Neural progenitor cell (in vitro differentiated cells): ENCODE results near the gene ZNF689. TPM values are rescaled to one million over a fixed set of nuclear protein-coding genes. Genes with fewer than 3 reads are reported as not detected.
"Not testable (repeated sequence)": the region's sequence is repeated elsewhere in the genome, so short reads cannot be mapped to it uniquely, and the experiment has no call there.

Experiments
- DNase-seq: peaks from one replicate; pipeline ENCODE4 v3.0.0-alpha.2; 2016; ENCODE audit warnings: low spot score
- H2AFZ ChIP-seq: fragments of 200-600 bp; sonication (generic); replicated peaks from 2 replicates; pipeline ENCODE4 v1.6.1; 2016; ENCODE audit warnings: antibody characterized with exemption
- H3F3A ChIP-seq: fragments of 200-600 bp; sonication (generic); 2 replicates; pipeline ENCODE4 v1.6.1; 2016; ENCODE audit warnings: antibody characterized with exemption, low read depth
- H3K27ac ChIP-seq: fragments of 200-600 bp; sonication (generic); 2 replicates; pipeline ENCODE4 v1.5.1; 2016; ENCODE audit warnings: mild to moderate bottlenecking
- H3K27me3 ChIP-seq: fragments of 200-600 bp; sonication (generic); 2 replicates; pipeline ENCODE4 v1.6.1; 2016; ENCODE audit warnings: mild to moderate bottlenecking, moderate library complexity
- H3K36me3 ChIP-seq: fragments of 200-600 bp; sonication (generic); 2 replicates; pipeline ENCODE4 v1.5.1; 2016
- H3K4me1 ChIP-seq: fragments of 200-600 bp; sonication (generic); 2 replicates; pipeline ENCODE4 v1.6.1; 2016; ENCODE audit warnings: mixed run types
- H3K4me2 ChIP-seq: fragments of 200-600 bp; sonication (generic); 2 replicates; pipeline ENCODE4 v1.6.1; 2016
- H3K4me3 ChIP-seq: fragments of 200-600 bp; sonication (generic); 2 replicates; pipeline ENCODE4 v1.5.1; 2016
- H3K79me2 ChIP-seq: fragments of 200-600 bp; sonication (generic); 2 replicates; pipeline ENCODE4 v1.6.1; 2016; ENCODE audit warnings: low read depth
- H3K9ac ChIP-seq: fragments of 200-600 bp; sonication (generic); 2 replicates; pipeline ENCODE4 v1.6.1; 2016
- H3K9me3 ChIP-seq: fragments of 200-600 bp; sonication (generic); 2 replicates; pipeline ENCODE4 v1.5.1; 2016; ENCODE audit warnings: low read depth
- H4K20me1 ChIP-seq: fragments of 200-600 bp; sonication (generic); 2 replicates; pipeline ENCODE4 v1.6.1; 2016; ENCODE audit warnings: low read depth
- H3K27ac Mint-ChIP-seq: 3 replicates; pipeline ENCODE4 v1.8.0; 2021; ENCODE audit warnings: mixed read lengths
- H3K27me3 Mint-ChIP-seq: 2 replicates; pipeline ENCODE4 v1.8.0; 2022; ENCODE audit warnings: low read depth, mild to moderate bottlenecking, inconsistent platforms, moderate library complexity, mixed read lengths; ENCODE audit not compliant: insufficient read depth
- H3K36me3 Mint-ChIP-seq: 3 replicates; pipeline ENCODE4 v1.8.0; 2021; ENCODE audit warnings: mixed read lengths
- H3K4me1 Mint-ChIP-seq: 3 replicates; pipeline ENCODE4 v1.8.0; 2021; ENCODE audit warnings: mixed read lengths
- H3K4me3 Mint-ChIP-seq: 3 replicates; pipeline ENCODE4 v1.8.0; 2021; ENCODE audit warnings: mild to moderate bottlenecking, moderate library complexity, mixed read lengths
- H3K9me3 Mint-ChIP-seq: 3 replicates; pipeline ENCODE4 v1.8.0; 2020; ENCODE audit warnings: mixed read lengths
- EZH2 ChIP-seq: fragments of 200-600 bp; sonication (generic); IDR thresholded peaks from 2 replicates; pipeline ENCODE4 v1.6.1; 2017; ENCODE audit warnings: antibody characterized with exemption, mild to moderate bottlenecking, moderate library complexity
- EZH2phosphoT487 ChIP-seq: fragments of 200-600 bp; sonication (generic); IDR thresholded peaks from 2 replicates; pipeline ENCODE4 v1.6.1; 2017; ENCODE audit warnings: antibody characterized with exemption
- total RNA-seq: library from RNA; depleted of rRNA; stranded (reverse); fragments of >200 nt; gene quantifications from 2 replicates; pipeline ENCODE4 v1.2.3, GENCODE V29; 2015; ENCODE audit warnings: low replicate concordance
- TF ChIP-seq, protein P1 (sequence below): fragments of 200-600 bp; sonication (generic); IDR thresholded peaks from 2 replicates; pipeline ENCODE4 v1.5.1; 2017; ENCODE audit warnings: antibody characterized with exemption, mild to moderate bottlenecking

The ZNF689 gene
- total RNA-seq, 1 donor from 2014 or later: 9.2 TPM

DNA sequence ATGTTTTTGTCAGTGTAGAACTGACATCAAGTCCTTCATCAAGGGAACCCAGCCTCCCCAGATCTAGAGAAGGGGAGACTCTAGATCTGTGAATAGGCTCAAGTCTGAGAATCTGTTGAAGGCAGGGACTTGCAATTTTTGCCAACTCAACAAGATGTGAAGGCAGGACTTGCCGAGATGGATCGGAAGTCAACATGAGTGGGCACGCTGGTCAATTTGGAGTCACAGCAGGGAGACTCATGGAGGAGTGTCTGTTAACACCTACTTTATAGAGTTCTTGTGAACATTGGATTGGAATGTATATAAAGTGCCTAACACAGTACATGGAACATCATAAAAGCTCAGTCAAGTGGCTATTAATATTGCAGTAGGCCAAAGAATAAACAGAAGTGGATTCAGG, 10.0 kb downstream of the ZNF689 start:
- H4K20me1 ChIP-seq: no peaks in the 10 kb centered on the region
- no peaks in the 10 kb centered on the region for H3K36me3 ChIP-seq
- TF ChIP-seq EZH2 (no peak), EZH2phosphoT487 (no peak)
- TF ChIP-seq, protein P1, sequence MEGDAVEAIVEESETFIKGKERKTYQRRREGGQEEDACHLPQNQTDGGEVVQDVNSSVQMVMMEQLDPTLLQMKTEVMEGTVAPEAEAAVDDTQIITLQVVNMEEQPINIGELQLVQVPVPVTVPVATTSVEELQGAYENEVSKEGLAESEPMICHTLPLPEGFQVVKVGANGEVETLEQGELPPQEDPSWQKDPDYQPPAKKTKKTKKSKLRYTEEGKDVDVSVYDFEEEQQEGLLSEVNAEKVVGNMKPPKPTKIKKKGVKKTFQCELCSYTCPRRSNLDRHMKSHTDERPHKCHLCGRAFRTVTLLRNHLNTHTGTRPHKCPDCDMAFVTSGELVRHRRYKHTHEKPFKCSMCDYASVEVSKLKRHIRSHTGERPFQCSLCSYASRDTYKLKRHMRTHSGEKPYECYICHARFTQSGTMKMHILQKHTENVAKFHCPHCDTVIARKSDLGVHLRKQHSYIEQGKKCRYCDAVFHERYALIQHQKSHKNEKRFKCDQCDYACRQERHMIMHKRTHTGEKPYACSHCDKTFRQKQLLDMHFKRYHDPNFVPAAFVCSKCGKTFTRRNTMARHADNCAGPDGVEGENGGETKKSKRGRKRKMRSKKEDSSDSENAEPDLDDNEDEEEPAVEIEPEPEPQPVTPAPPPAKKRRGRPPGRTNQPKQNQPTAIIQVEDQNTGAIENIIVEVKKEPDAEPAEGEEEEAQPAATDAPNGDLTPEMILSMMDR: no peak
- Mint-ChIP-seq H3K27me3 (no peaks in the 10 kb centered on the region), H3K36me3 (peaks cover 26% of the 10 kb centered on the region), H3K4me3 (no peak overlapping the region), H3K27ac (no peak overlapping the region), H3K4me1 (no peaks in the 10 kb centered on the region), H3K9me3 (peaks cover 4% of the 10 kb centered on the region)
- H3K4me1 ChIP-seq: no peaks in the 10 kb centered on the region
- no peak overlapping the region for H3K9ac ChIP-seq
- DNase-seq: no peak
- H3F3A ChIP-seq: peaks cover 13% of the 10 kb centered on the region
- H3K27me3 ChIP-seq: no peaks in the 10 kb centered on the region
- no peak overlapping the region for H3K4me3 ChIP-seq
- H3K79me2 ChIP-seq: no peaks in the 10 kb centered on the region
- H2AFZ ChIP-seq: no peak overlapping the region
- no peaks in the 10 kb centered on the region for H3K9me3 ChIP-seq
- no peak overlapping the region for H3K4me2 ChIP-seq
- no peak overlapping the region for H3K27ac ChIP-seq

DNA sequence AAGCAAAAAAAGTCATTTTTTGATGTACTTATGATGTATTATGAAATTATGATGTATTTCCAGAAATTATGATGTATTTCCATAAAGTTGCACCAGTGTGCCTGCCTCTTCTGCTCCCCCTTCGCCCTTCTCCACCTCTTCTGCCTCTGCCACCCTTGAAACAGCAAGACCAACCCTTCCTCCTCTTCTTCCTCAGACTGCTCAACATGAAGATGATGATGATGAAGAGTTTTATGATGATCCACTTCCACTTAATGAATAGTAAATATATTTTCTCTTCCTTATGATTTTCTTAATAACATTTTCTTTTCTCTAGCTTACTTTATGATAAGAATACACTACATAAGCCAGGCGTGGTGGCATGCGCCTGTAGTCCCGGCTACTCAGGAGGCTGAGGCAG, 17.3 kb downstream of the ZNF689 start:
- Mint-ChIP-seq H3K4me3 (no peak overlapping the region), H3K27me3 (no peaks in the 10 kb centered on the region), H3K9me3 (no peaks in the 10 kb centered on the region), H3K27ac (no peak overlapping the region), H3K4me1 (no peaks in the 10 kb centered on the region), H3K36me3 (no peaks in the 10 kb centered on the region)
- H3K27ac ChIP-seq: no peak overlapping the region
- TF ChIP-seq EZH2phosphoT487 (no peak), EZH2 (no peak)
- TF ChIP-seq, protein P1: no peak
- no peak overlapping the region for H2AFZ ChIP-seq
- H3K4me3 ChIP-seq: no peak overlapping the region
- DNase-seq: no peak
- no peak overlapping the region for H3K4me2 ChIP-seq
- H3K27me3 ChIP-seq: no peaks in the 10 kb centered on the region
- H4K20me1 ChIP-seq: no peaks in the 10 kb centered on the region
- H3K4me1 ChIP-seq: no peaks in the 10 kb centered on the region
- H3K9ac ChIP-seq: no peak overlapping the region
- no peaks in the 10 kb centered on the region for H3F3A ChIP-seq
- no peaks in the 10 kb centered on the region for H3K36me3 ChIP-seq
- no peaks in the 10 kb centered on the region for H3K9me3 ChIP-seq
- no peaks in the 10 kb centered on the region for H3K79me2 ChIP-seq

DNA sequence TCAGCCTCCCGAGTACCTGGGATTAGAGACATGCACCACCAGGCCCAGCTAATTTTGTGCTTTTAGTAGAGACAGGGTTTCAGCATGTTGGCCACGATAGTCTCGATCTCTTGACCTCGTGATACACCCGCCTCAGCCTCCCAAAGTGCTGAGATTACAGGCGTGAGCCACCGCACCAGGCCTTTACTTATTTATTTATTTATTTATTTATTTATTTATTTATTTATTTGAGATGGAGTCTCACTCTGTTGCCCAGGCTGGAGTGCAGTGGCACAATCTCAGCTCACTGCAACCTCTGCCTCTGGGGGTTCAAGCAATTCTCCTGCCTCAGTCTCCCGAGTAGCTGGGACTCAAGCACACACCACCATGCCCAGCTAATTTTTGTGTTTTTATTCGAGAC, 19.3 kb downstream of the ZNF689 start:
- H3K9me3 Mint-ChIP-seq, H3K4me1 Mint-ChIP-seq: not testable (repeated sequence)

DNA sequence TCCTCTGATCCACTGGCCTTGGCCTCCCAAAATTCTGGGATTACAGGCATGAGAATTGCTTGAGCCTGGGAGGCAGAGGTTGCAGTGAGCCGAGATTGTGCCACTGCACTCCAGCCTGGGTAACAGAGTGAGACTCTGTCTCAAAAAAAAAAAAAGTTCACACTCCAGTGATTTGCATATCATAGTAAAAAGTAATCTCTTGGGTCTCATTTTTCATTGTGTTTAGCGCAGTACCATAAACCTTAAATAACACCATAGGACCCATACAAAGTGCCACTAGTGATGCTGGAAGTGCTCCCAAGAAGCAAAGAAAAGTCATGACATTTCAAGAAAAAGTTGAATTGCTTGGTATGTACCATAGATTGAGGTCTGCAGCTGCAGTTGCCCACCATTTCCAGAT, 20.6 kb downstream of the ZNF689 start:
- H3K27ac ChIP-seq, H3K4me2 ChIP-seq, DNase-seq, H2AFZ ChIP-seq, H3K27me3 Mint-ChIP-seq, H3K4me3 ChIP-seq, H3K27ac Mint-ChIP-seq, H3K36me3 Mint-ChIP-seq, H3K4me3 Mint-ChIP-seq, H3F3A ChIP-seq, H3K9me3 Mint-ChIP-seq, H3K4me1 ChIP-seq, H3K9me3 ChIP-seq, H3K9ac ChIP-seq, H3K36me3 ChIP-seq, H3K27me3 ChIP-seq, H4K20me1 ChIP-seq: not testable (repeated sequence)
- peaks cover 10% of the 10 kb centered on the region for H3K4me1 Mint-ChIP-seq
- peaks cover 19% of the 10 kb centered on the region for H3K79me2 ChIP-seq

More for the DNA sequence above, 19.3 kb downstream of the ZNF689 start:
- H3K36me3 ChIP-seq, H4K20me1 ChIP-seq, H3K4me3 Mint-ChIP-seq, H3K27ac ChIP-seq, H3K4me2 ChIP-seq, H3K27me3 ChIP-seq, H3K27me3 Mint-ChIP-seq, H3K4me3 ChIP-seq, H3K36me3 Mint-ChIP-seq, DNase-seq, H3K4me1 ChIP-seq, H2AFZ ChIP-seq, H3K9me3 ChIP-seq, H3K27ac Mint-ChIP-seq, H3K9ac ChIP-seq, H3F3A ChIP-seq: not testable (repeated sequence)
- peaks cover 12% of the 10 kb centered on the region for H3K79me2 ChIP-seq
